Testis (tissue), 2 donors: ENCODE data around the gene MVD.

Experiments used
- POLR2A ChIP-seq: fragments of 450-650 bp; IDR thresholded peaks from one replicate; pipeline ENCODE4 v1.6.1; 2017; ENCODE audit warnings: antibody characterized with exemption, mild to moderate bottlenecking, moderate library complexity
- TF ChIP-seq, protein P1 (sequence below), 3 experiments: fragments of 450-650 bp in 2 of 3; fragments of 200-600 bp in 1 of 3; sonication (generic) in 1 of 3; IDR thresholded peaks; one replicate each; pipeline ENCODE4 v1.5.1; 2016 to 2019; ENCODE audit warnings: antibody characterized with exemption in 3 of 3, mild to moderate bottlenecking in 2 of 3, moderate library complexity in 1 of 3

DNA sequence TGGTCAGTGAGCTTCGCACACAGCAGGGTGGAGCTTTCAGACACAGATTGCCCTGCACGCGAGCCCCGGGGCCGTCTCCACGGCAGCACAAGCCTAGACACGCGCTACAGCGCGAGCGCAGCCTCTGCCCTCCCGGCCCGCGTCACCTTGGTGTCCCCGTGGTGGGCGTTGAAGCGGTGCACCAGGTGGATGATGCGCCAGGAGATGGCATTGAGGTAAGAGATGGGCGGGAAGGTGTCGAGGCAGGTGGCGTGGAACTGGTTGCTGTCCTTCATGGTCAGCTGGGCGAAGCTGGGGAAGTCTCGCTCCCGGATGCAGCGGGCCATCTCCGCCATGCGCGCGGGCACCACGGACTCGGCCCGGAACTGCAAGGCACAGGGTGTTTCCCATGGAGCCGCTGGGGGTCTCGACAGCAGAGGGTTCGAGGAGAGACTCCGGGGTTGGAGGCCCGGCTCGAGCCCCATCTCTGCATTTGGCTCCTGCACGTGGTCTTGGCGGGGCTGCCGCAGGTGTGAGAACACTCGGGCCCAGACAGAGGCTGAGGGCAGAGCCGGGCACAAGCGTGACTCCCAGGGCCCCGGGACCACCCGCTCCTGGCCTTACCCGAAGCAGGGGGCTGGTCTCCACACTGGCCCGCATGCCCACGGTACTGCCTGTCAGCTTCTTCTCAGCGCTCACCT, 7.7 kb downstream of the MVD start:
- TF ChIP-seq, protein P1, sequence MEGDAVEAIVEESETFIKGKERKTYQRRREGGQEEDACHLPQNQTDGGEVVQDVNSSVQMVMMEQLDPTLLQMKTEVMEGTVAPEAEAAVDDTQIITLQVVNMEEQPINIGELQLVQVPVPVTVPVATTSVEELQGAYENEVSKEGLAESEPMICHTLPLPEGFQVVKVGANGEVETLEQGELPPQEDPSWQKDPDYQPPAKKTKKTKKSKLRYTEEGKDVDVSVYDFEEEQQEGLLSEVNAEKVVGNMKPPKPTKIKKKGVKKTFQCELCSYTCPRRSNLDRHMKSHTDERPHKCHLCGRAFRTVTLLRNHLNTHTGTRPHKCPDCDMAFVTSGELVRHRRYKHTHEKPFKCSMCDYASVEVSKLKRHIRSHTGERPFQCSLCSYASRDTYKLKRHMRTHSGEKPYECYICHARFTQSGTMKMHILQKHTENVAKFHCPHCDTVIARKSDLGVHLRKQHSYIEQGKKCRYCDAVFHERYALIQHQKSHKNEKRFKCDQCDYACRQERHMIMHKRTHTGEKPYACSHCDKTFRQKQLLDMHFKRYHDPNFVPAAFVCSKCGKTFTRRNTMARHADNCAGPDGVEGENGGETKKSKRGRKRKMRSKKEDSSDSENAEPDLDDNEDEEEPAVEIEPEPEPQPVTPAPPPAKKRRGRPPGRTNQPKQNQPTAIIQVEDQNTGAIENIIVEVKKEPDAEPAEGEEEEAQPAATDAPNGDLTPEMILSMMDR (IDR thresholded peaks at IDR 0.05) = no peak
- no peak for TF ChIP-seq POLR2A
